WTC11 (cell line): ENCODE measurements around the gene TM9SF3.

ENCODE experiments used
- FOXJ3 ChIP-seq: sonication (generic); formaldehyde crosslinking; IDR thresholded peaks from 2 replicates; pipeline ENCODE4 v1.9.0; 2021; ENCODE audit warnings: missing genetic modification reagents, mild to moderate bottlenecking, borderline replicate concordance
- ZNF263 ChIP-seq: sonication (generic); formaldehyde crosslinking; IDR thresholded peaks from 2 replicates; pipeline ENCODE4 v1.8.1; 2022; ENCODE audit warnings: low read depth, mild to moderate bottlenecking, moderate library complexity, missing genetic modification reagents
- TF ChIP-seq, protein P1 (sequence below): fragments of 200-600 bp; IDR thresholded peaks from 2 replicates; pipeline ENCODE4 v1.8.0; 2022; ENCODE audit warnings: antibody characterized with exemption

DNA sequence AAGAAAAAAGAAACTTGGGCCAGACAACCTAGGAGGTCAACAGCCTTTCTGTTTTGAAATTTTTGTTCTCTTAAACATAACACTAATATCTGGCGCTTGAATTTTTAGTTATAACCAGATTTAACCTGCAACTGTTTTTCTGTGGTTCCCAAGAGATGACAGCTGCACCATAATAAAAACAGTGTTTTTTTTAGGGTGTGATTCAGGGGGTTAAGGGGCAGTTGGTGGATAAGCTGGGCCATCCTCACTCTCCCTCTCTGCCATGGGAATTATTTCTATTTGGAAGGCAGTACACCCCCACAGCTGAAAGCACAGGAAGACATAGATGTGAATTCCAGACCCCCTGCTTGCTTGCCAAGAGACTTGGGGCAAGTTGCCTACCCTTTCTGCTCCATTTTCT is 20.1 kb upstream of the TM9SF3 start:
- TF ChIP-seq FOXJ3 (CRISPR knock-in tag) (no peak), ZNF263 (CRISPR knock-in tag) (no peak)
- TF ChIP-seq, protein P1, sequence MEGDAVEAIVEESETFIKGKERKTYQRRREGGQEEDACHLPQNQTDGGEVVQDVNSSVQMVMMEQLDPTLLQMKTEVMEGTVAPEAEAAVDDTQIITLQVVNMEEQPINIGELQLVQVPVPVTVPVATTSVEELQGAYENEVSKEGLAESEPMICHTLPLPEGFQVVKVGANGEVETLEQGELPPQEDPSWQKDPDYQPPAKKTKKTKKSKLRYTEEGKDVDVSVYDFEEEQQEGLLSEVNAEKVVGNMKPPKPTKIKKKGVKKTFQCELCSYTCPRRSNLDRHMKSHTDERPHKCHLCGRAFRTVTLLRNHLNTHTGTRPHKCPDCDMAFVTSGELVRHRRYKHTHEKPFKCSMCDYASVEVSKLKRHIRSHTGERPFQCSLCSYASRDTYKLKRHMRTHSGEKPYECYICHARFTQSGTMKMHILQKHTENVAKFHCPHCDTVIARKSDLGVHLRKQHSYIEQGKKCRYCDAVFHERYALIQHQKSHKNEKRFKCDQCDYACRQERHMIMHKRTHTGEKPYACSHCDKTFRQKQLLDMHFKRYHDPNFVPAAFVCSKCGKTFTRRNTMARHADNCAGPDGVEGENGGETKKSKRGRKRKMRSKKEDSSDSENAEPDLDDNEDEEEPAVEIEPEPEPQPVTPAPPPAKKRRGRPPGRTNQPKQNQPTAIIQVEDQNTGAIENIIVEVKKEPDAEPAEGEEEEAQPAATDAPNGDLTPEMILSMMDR: no peak
